Measurements from ENCODE around the gene RAD51B. TPM values are rescaled to one million over a fixed set of nuclear protein-coding genes. Genes with fewer than 3 reads are reported as not detected.

RAD51B gene
- total RNA-seq, 1 experiment from 2014 or later = 20.0 TPM

- Histone ChIP-seq H3K4me1 (ENCODE audit: control insufficient read depth in 1 of 2, insufficient read depth in 2 of 2, low read length in 2 of 2) (peaks cover 24 to 51% of the 10 kb centered on the region in 2 experiments), H4K20me1 (ENCODE audit: insufficient read depth) (no peaks in the 10 kb centered on the region), H3K36me3 (ENCODE audit: control insufficient read depth in 1 of 2, insufficient read depth in 2 of 2, low read length in 2 of 2) (no peaks in the 10 kb centered on the region), H3K9ac (ENCODE audit: low read length) (no peak overlapping the region), H3K4me3 (replicated peaks in 1 of 2; ENCODE audit: low read depth in 1 of 2, low read length in 2 of 2) (no peak overlapping the region), H3K9me2 (ENCODE audit: insufficient read depth) (no peaks in the 10 kb centered on the region), H3K4me2 (ENCODE audit: low read length) (no peak overlapping the region), H2AFZ (ENCODE audit: low read depth, low read length, poor library complexity, severe bottlenecking) (no peak overlapping the region), H3K79me2 (ENCODE audit: insufficient read depth, low read length) (no peaks in the 10 kb centered on the region), H3K9me3 (ENCODE audit: control insufficient read depth in 1 of 2, insufficient read depth in 1 of 2, low read depth in 1 of 2, low read length in 2 of 2) (no peaks in the 10 kb centered on the region), H3K27me3 (ENCODE audit: insufficient read depth, low read length) (no peaks in the 10 kb centered on the region), H3K27ac (ENCODE audit: low read depth, low read length) (no peak overlapping the region)
- no peak for DNase-seq (ENCODE audit: low read depth, low spot score)
- BruUV-seq (replicated peaks) = no TSS peak
- ChIA-PET CTCF (interaction anchor here (0.8 kb wide), 1 partner anchor 10 kb away, joined by 3 read pairs; no protein-coding TSS in a partner anchor), POLR2A (no interaction called here), RAD21 (ENCODE audit: low non-redundant PET in 1 of 2, low total read pairs in 2 of 2, uncharacterized antibody in 2 of 2, unreplicated experiment in 2 of 2) (no interaction called here)
- intact Hi-C loops (cut with micrococcal nuclease) = no loop called here
- TF ChIP-seq YY1 (IDR thresholded peaks at IDR 0.05; ENCODE audit: extremely low read depth, insufficient replicate concordance, low read depth, low read length) (no peak), POLR2A (IDR thresholded peaks at IDR 0.05; ENCODE audit: borderline replicate concordance, extremely low read depth, insufficient read depth, insufficient read length) (no peak), RAD21 (IDR thresholded peaks at IDR 0.05; ENCODE audit: low read depth) (no peak), ZNF274 (IDR thresholded peaks at IDR 0.05; ENCODE audit: low read depth, low read length) (no peak), CEBPB (IDR thresholded peaks at IDR 0.05; ENCODE audit: low read depth) (no peak), ATF3 (IDR thresholded peaks at IDR 0.05) (no peak), TCF7L2 (IDR thresholded peaks at IDR 0.05; ENCODE audit: borderline replicate concordance, extremely low read depth, insufficient read depth, insufficient read length) (no peak), SIN3A (IDR thresholded peaks at IDR 0.05; ENCODE audit: low read depth) (no peak), ELF1 (IDR thresholded peaks at IDR 0.05; ENCODE audit: borderline replicate concordance, low read depth) (no peak), FOSL1 (IDR thresholded peaks at IDR 0.05; ENCODE audit: low read depth) (no peak), POLR2AphosphoS5 (IDR thresholded peaks at IDR 0.05; ENCODE audit: low read depth, low read length) (no peak), EGR1 (IDR thresholded peaks at IDR 0.05; ENCODE audit: low read depth) (no peak), EZH2phosphoT487 (IDR thresholded peaks at IDR 0.05; ENCODE audit: borderline replicate concordance) (no peak)
- TF ChIP-seq, protein P1, sequence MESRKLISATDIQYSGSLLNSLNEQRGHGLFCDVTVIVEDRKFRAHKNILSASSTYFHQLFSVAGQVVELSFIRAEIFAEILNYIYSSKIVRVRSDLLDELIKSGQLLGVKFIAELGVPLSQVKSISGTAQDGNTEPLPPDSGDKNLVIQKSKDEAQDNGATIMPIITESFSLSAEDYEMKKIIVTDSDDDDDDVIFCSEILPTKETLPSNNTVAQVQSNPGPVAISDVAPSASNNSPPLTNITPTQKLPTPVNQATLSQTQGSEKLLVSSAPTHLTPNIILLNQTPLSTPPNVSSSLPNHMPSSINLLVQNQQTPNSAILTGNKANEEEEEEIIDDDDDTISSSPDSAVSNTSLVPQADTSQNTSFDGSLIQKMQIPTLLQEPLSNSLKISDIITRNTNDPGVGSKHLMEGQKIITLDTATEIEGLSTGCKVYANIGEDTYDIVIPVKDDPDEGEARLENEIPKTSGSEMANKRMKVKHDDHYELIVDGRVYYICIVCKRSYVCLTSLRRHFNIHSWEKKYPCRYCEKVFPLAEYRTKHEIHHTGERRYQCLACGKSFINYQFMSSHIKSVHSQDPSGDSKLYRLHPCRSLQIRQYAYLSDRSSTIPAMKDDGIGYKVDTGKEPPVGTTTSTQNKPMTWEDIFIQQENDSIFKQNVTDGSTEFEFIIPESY (IDR thresholded peaks at IDR 0.05; ENCODE audit: extremely low read depth, insufficient replicate concordance, low read length) = no peak
- ATAC-seq = no peak
These were observed 873.6 kb downstream of the RAD51B start for GRCh38 chr14:68692916-68693771.

Data from HCT116 (cell line).